Right forelimb (tissue), 1 donor: ENCODE results near the gene PPOX.

ENCODE experiments used
- DNase-seq: peaks from one replicate; pipeline ENCODE4 v3.0.0-alpha.2; 2018

Gene PPOX

GRCh38 chr1:161198194-161198896, 32.1 kb downstream of the PPOX start:
- DNase-seq = peak; percentile 80

DNA sequence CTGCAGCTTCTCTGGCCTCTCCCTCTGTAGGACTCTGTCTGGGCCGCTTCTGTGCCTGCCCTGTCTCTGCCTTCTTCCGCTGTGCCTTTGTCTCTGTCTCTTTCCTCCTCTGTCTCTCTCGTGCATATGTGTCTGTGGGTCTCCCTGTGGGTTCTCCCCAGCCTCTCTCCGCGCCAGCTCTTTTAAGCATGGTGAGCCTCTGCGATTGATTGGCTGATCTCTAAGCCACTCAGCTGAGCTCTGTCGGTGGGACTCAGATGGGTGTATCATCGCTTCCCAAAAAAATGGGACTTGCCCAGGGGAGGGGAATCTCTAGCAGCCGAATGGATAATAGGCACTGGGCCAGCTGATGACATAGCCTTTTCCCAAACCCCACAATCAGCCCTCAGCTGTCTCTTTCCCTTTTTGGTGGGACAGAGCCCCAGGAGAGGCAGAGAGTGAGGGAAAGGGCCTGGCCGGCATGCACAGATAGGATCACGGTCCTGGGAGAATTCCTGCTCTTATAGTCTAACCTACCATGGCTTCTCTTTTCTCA, 32.7 kb downstream of the PPOX start, which contains the start of gene ADAMTS4:
Gene ADAMTS4 (minus strand): TSS at position 158 of the 535 bp plus-strand sequence. CDS start 427 bp downstream, outside the sequence.
- peak; percentile 81 for DNase-seq

GRCh38 chr1:161199506-161200139, 33.4 kb downstream of the PPOX start:
- DNase-seq = no peak

GRCh38 chr1:161200421-161200991, 34.3 kb downstream of the PPOX start:
- no peak for DNase-seq

DNA sequence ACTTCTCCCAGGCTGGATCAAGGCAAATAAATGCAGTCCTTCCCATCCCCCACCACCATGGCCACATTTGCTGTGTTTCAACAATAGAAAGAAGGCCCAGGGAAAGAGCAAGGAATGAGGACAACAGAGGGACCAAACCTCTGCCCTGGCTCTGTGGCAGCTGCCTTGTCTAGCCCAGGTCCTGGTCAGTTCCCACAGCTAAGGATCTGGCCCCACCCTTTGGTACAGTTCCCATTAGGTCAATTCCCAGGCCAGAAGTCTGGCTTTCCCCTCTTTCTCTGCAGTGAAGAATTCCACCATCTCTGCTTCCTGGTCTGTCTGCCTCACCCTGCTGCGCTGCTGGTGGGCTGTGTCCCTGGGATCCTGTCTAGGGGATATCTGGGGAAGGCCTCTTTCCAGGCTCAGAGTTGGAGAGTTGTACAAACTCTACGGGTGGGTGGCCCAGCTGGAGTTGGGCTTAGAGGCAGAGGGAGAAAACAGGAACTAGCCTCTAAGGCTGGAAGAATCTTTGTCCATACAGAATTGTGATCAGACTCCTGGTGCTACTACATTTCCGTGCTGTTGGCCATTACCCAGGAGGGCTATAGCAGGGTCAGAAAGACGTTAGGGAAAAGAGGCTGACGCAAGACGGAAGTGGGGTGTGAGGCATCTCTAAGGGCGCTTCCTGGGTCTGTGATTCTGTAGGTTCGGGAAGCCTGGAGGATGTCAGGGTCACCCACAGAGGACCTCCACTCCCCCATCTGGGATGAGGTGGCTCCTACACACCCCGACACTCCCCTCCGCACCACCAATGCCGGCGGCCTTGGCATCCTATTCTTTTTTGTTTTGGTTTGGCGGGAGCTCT, 35.0 kb downstream of the PPOX start:
- peak; percentile 67 for DNase-seq

- DNase-seq = peak; percentile 97
Measured at GRCh38 chr1:161201836-161202712, 35.8 kb downstream of the PPOX start, which contains the start of gene NDUFS2. NDUFS2 (plus strand) TSS chr1:161202367; CDS start chr1:161202386, 19 bp downstream.

- DNase-seq = no peak
Measured at GRCh38 chr1:161206411-161207140, 40.4 kb downstream of the PPOX start.

DNA sequence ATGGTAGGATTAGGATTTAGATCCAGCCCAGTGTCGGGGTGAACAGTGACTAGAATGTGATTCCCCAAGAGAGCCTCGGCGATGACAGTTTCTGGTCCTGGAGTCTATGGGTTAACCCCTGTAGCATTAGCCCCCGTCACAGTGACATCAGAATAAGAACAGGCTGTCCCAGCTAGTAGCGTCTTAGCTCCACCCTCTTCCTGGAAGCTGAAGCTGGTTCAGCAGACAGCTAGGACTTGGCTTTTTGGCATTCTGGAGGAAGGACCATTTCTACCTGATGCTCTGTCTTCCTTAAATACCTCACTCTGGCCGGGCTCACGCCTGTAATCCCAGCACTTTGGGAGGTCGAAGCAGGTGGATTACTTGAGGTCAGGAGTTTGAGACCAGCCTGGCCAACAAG, 40.9 kb downstream of the PPOX start:
- DNase-seq = no peak

- DNase-seq = peak; percentile 70
Measured at GRCh38 chr1:161209790-161210409, 43.7 kb downstream of the PPOX start.

GRCh38 chr1:161214369-161214768, 48.1 kb downstream of the PPOX start:
- DNase-seq = no peak

- no peak for DNase-seq
Measured at GRCh38 chr1:161215076-161215475, 48.9 kb downstream of the PPOX start, which contains the start of gene FCER1G. FCER1G (plus strand) TSS chr1:161215295; CDS start chr1:161215322, 27 bp downstream.

GRCh38 chr1:161216945-161217712, 50.9 kb downstream of the PPOX start:
- no peak for DNase-seq

GRCh38 chr1:161217831-161218230, 51.6 kb downstream of the PPOX start:
- no peak for DNase-seq

DNA sequence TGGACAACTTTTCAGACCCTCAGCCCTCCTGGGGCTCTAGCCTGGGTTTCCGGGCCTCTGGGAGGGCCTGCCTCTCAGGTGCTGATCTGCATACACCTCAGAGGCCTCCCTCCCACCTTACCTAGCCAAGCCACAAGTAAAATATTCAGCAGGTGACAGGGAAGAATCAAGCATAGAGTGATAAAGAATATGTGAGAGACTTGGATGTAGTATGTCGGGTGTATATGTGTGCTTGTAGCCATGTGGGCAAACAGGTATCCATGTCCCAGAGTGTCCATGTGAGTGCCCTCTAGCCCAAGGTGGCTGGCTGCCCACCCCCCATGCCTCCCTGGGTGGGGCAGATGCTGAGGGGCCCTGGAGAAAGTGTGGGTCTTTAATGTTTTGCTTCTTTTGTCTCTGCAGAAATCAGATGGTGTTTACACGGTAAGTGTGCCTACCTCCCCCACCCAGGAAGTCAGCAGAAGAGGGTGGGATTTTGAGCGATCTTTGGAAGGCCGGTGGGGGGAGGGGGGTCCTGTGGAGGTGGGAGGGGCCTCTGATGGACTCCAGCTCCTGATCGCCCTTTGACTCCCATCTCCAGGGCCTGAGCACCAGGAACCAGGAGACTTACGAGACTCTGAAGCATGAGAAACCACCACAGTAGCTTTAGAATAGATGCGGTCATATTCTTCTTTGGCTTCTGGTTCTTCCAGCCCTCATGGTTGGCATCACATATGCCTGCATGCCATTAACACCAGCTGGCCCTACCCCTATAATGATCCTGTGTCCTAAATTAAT, 52.3 kb downstream of the PPOX start:
- no peak for DNase-seq

DNA sequence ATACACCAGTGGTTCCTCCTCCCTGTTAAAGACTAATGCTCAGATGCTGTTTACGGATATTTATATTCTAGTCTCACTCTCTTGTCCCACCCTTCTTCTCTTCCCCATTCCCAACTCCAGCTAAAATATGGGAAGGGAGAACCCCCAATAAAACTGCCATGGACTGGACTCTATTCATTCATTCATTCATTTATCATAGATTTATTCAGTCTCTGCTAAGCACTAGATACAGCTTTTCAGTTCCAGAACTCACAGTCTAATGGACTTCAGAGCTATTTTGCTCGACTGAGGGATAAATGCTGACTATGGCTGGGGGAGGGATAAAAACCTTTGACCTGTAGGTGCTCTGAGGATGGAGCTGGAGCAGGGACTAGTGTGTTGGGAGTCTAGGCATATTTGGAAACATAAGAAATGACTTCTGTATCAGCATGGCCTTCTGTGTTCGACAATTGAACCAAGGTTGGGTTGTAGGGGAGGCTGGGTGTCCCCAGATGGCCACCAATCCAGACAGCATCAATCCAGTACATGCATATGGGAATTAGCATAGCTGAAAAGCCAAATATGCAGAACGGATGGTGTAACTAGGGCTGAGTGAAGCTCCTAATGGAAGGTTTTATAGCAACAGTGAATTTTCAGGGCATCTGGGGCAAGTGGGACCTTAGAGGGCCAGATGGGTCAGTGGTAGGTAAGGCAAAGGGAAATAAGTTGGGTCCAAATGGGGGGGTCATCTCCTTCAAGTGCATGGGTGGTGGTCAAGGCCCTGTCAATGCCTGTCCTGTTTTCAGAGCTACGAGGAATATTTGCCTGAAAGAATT, 53.1 kb downstream of the PPOX start:
- DNase-seq = no peak

DNA sequence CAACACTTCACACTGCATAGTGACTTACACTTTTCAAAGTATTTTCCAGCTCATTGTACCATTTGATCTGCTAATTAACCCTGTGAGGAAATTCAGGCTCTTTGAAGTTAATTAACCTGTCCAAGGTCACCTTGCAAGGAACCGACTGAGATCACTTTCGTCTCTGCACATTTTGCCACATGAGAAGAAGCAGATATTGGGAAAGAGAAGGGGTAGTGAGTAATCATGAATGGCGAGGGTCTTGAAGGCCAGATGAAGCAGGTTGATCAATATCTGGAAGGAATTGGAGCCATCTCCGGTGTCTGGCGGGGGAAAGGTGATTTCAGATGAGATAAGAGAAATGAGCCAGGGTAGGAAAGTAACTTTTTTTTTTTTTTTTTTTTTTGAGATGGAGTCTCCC, 53.8 kb downstream of the PPOX start:
- no peak for DNase-seq
